ENCODE measurements around the gene CLDN10.

GRCh38 chr13:95627590-95627989 is 75.1 kb downstream of the CLDN10 start:
- TF ChIP-seq CTCF (IDR thresholded peaks at IDR 0.05) (no peak), EP300 (IDR thresholded peaks at IDR 0.05) (no peak)

Data from stomach (tissue), 4 donors.